GM18499 (cell line): Measurements from ENCODE around the gene POR.
"Not testable (repeated sequence)": the region's sequence is repeated elsewhere in the genome, so short reads cannot be mapped to it uniquely, and the experiment has no call there.

Source experiments
- ATAC-seq: cut with Tn5 transposase; IDR thresholded peaks from one replicate; pipeline ENCODE4 v1.9.1; 2021; ENCODE audit warnings: moderate number of reproducible peaks; ENCODE audit not compliant: insufficient read depth, unreplicated experiment

POR gene

DNA sequence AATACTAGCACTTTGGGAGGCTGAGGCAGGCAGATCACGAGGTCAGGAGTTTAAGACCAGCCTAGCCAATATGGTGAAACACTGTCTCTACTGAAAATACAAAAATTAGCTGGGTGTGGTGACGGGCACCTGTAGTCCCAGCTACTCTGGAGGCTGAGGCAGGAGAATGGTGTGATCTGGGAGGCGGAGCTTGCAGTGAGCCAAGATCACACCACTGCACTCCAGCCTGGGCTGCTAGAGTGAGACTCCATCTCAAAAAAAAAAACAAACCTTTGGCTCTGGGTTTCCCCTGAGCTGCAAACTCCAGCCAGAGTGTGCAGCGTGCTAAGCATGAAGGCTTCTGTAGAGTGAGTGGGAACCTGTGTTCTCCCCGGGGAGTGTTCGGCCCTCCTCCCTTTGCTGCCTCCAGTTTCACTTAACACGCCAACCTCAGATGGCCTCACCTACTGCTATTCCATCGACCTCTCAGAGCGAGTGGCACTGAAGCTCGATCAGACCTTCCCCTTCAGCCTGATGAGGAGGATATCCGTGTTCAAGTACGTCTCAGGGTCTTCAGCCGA lies 31.6 kb upstream of the POR start:
- not testable (repeated sequence) for ATAC-seq

GRCh38 chr7:75884476-75884875 lies 30.5 kb upstream of the POR start:
- no peak for ATAC-seq

DNA sequence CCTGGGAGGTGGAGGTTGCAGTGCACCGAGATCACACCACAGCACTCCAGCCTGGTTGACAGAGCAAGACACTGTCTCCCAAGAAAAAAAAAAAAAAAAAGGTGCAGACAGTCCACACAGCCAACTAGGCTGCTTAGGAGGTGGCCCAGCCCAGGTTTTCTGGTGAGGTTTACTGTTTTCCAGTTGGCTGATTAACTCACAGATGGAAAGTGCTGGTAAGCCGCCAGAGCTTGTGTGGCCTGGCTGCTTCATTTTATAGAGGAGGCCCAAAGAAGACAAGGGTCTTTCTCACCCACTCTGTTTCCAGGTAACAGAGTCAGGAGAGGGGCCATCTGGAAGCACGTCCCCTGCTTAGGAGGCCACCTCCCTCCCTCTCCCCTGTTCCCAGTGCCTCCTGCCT lies 29.9 kb upstream of the POR start:
- ATAC-seq = no peak

GRCh38 chr7:75887669-75888369 lies 27.1 kb upstream of the POR start:
- ATAC-seq = no peak

GRCh38 chr7:75888464-75889222 lies 26.3 kb upstream of the POR start:
- ATAC-seq = no peak

DNA sequence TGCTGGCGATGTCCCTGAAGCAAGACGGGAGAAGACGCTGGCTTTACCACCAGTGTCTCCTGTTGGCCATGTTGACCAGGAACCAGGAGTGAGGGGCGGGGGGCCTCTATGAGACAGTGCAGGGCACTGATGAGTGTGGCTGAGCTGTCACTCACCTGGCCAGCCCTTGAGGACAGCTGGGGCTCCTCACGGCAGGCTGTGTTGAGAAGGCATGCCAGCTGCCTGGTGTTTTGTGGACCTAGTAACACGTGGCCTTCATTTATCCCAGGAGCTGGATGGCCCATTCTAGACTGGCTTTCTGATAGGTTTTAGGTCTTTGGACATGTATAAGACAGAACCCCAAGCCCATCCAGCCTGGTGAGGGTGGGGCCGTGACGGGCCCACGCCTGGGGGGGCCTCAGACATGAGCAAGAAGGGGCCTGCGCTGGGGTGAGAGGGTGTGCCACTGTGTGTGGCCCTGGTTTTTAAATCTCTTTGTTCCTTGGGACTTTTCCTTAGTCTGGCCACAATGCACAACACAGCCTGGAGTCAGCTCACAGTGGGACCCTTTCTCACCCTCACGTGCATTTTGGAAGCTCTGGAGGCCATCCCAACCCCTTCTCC lies 25.6 kb upstream of the POR start:
- no peak for ATAC-seq

DNA sequence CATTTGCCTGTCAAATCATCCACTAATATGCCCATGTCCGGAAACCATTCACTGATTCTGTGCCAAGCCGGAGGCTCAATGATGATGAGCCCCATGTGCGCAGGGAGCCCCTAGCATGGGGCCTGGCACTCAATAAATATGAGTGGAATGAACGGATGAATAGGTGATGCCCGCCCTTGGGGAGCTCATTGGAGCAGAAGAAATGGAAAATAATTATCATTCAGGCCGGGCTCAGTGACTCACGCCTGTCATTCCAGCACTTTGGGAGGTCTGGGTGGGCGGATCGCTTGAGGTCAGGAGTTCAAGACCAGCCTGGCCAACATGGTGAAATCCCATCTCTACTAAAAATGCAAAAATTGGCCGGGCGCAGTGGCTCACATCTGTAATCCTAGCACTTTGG lies 25.1 kb upstream of the POR start:
- ATAC-seq = no peak

DNA sequence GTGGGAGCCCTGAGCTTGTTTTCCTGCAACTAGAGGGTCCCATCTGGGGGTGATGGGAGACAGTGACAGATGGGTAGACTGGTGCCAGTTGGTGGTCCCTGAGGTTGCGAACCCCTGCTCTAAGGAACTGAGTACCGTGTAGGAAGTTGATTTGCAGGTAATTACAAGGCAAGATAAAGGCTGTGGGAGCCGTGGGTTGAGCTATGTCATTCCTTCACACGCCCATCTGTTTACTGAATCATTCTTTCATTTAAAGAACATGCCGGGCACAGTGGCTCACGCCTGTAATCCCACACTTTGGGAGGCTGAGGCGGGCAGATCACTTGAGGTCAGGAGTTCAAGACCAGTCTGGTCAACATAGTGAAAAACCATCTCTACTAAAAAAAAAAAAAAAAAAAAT lies 23.7 kb upstream of the POR start:
- ATAC-seq = not testable (repeated sequence)

- ATAC-seq = no peak
Measured at GRCh38 chr7:75891815-75892411, 23.0 kb upstream of the POR start.

DNA sequence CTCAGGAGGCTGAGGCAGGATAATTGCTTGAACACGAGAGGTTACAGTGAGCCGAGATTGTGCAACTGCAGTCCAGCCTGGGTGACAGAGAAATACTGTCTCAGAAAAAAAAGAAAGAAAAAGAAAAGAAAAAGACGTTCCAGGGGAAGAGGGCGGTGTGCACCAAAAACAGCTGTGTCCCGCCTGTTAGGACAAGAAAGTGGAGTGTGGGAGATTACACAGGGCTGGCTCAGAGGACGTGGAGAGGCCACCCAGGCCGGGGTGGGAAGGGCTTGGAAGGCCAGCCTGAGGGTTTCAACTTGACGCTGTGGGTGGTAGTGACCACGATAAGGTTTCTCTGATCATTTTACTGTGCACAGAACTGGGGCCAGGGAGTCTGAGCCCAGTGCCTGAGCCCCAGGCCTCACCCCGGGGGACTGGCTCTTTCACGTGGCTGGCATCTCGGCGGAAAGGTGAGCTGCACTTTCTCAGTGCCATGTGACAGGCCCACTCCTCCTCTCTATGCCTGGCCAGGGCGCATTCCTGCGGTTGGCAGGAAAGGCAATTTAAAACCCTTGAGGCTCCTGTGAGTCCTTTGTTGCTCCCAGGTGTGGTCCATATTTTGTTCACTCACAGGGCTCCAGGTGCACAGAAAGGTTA lies 22.2 kb upstream of the POR start:
- ATAC-seq = no peak

GRCh38 chr7:75896803-75897327 lies 18.1 kb upstream of the POR start:
- ATAC-seq = no peak

DNA sequence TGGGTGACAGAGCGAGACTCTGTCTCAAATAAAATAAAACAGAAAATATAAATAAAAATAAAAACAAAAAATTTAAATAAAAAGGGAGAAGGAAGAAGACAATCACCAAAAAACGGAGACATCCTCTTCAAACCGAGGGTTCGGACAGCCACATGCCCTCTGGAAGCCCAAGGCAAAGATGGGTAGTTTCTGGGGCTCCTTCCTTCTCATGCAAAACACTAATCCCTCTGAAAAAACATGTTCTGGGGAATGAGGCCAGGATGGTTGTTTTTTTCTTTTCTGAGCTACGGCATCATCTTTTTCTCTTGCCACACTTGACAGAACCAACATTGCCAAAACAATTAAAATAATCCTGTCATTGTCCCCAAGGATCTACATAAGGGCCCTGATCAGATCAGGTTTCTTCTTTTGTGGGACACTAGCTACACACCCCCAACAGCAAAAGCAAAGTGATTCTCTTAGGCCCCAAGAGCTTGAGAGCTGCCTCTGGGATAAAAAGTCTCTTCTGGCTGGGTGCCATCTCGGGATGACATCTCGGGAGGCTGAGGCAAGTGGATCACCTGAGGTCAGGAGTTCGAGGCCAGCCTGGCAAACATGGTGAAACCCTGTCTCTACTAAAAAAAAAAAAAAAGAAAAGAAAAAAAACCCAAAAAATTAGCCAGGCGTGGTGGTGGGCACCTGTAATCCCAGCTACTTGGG lies 14.2 kb upstream of the POR start:
- no peak for ATAC-seq

- ATAC-seq = no peak
Measured at GRCh38 chr7:75905785-75906604, 9.0 kb upstream of the POR start.

DNA sequence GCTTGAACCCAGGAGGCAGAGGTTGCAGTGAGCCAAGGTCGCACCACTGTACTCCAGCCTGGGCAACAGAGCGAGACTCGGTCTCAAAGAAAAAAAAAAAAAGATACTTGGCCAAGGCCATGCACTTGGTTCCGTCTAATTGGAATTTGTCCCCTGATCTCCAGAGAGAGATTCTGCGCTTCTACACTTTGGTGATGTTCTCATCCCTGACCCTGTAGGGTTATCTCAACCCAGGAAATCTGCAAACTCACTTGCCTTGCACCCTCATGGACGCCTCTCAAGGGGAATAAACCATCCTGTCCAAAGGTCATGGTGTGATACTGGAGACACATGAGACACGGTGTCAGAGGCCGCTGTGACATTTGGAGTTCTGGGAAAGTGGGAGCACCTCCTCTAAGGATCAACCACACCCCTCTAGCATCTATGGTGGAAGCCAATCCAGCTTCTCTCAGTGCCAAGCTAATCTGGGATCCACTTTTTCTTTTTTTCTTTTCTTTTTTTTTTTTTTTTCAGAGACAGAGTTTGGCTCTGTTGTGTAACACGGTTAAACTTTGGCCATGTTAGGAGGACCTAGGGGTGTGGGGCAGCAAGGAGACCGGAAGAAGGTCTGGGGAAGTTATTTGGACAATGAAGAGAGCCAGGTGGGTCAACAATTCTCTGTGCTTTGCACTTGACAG lies 7.8 kb upstream of the POR start:
- no peak for ATAC-seq

DNA sequence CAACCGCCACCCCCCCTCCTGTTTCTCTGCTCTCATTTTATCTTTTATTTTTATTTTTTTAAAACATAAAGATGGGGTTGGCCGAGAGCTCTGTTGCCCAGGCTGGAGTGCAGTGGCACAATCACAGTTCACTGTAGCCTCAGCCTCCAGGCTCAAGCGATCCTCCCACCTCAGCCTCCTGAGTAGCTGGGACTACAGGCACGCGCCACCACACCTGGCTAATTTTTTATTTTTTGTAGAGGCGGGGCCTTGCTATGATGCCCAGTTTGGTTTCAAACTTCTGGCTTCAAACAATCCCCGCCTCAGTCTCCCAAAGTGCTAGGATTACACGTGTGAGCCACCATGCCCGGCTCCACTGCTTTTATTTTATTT lies 7.3 kb upstream of the POR start:
- ATAC-seq = not testable (repeated sequence)

- ATAC-seq = no peak
Measured at GRCh38 chr7:75909521-75910132, 5.3 kb upstream of the POR start.

GRCh38 chr7:75911186-75911585 lies 3.8 kb upstream of the POR start:
- not testable (repeated sequence) for ATAC-seq

DNA sequence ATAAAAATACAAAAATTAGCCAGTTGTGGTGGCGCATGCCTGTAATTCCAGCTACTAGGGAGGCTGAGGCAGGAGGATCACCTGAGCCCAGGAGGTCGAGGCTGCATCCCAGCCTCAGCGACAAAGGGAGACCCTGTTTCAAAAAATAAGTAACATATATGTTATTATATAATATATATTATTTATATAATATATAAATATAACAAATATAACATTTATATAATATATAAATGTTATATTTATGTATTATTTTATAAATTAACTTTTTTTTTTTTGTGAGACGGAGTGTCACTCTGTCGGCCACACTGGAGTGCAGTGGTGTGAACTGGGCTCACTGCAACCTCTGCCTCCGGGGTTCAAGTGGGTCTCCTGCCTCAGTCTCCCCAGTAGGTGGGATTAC lies 1.5 kb upstream of the POR start:
- ATAC-seq = no peak
